Keratinocyte (primary cell): ENCODE measurements around the gene CMIP. TPM values are rescaled to one million over a fixed set of nuclear protein-coding genes. Genes with fewer than 3 reads are reported as not detected.

ENCODE experiments used
- DNase-seq: peaks from one replicate; pipeline ENCODE4 v3.0.0-alpha.2; 2011; ENCODE audit warnings: low read depth, missing footprints, low spot score
- FAIRE-seq: peaks from 2 replicates; lab custom pipeline; 2011; peaks lifted over from hg19 to GRCh38; lab: Jason Lieb, UNC
- H2AFZ ChIP-seq: 2 replicates; pipeline ENCODE4 v1.6.0; 2012; ENCODE audit warnings: low read length, control low read depth, inconsistent platforms; ENCODE audit not compliant: control insufficient read depth
- H3K27ac ChIP-seq: 2 replicates; pipeline ENCODE4 v1.5.1; 2011; ENCODE audit warnings: low read length; ENCODE audit not compliant: control insufficient read depth, insufficient read depth
- H3K27me3 ChIP-seq: 3 replicates; pipeline ENCODE4 v1.6.0; 2011; ENCODE audit warnings: low read length; ENCODE audit not compliant: control insufficient read depth, insufficient read depth; ENCODE audit errors: extremely low read depth
- H3K36me3 ChIP-seq, 2 experiments: 2 replicates in 1 of 2; 3 replicates in 1 of 2; pipeline ENCODE4 v1.5.1; 2011; ENCODE audit warnings: low read length in 2 of 2, mild to moderate bottlenecking in 1 of 2; ENCODE audit not compliant: control insufficient read depth in 2 of 2, insufficient read depth in 2 of 2; ENCODE audit errors: extremely low read depth in 1 of 2
- H3K4me1 ChIP-seq: 3 replicates; pipeline ENCODE4 v1.5.1; 2011; ENCODE audit warnings: low read length; ENCODE audit not compliant: control insufficient read depth, insufficient read depth; ENCODE audit errors: extremely low read depth
- H3K4me2 ChIP-seq: 3 replicates; pipeline ENCODE4 v1.6.0; 2011; ENCODE audit warnings: low read depth, low read length; ENCODE audit not compliant: control insufficient read depth, insufficient read depth; ENCODE audit errors: extremely low read depth
- H3K4me3 ChIP-seq, 3 experiments: fragments of 200-600 bp in 1 of 3; sonication (generic) in 1 of 3; 2 replicates in 2 of 3; 3 replicates in 1 of 3; pipeline ENCODE4 v1.5.1; 2011 to 2016; ENCODE audit warnings: low read length in 3 of 3, mild to moderate bottlenecking in 3 of 3, control low read depth in 2 of 3, inconsistent platforms in 1 of 3, low read depth in 1 of 3, mixed read lengths in 1 of 3, mixed run types in 1 of 3, moderate library complexity in 1 of 3; ENCODE audit not compliant: control insufficient read depth in 2 of 3, insufficient read depth in 2 of 3; ENCODE audit errors: extremely low read depth in 1 of 3
- H3K79me2 ChIP-seq: 2 replicates; pipeline ENCODE4 v1.6.0; 2012; ENCODE audit warnings: low read length; ENCODE audit not compliant: control insufficient read depth, insufficient read depth
- H3K9ac ChIP-seq: 3 replicates; pipeline ENCODE4 v1.6.0; 2011; ENCODE audit warnings: low read length; ENCODE audit not compliant: control insufficient read depth, insufficient read depth; ENCODE audit errors: extremely low read depth
- H3K9me1 ChIP-seq: 3 replicates; pipeline ENCODE4 v1.6.0; 2011; ENCODE audit warnings: low read length; ENCODE audit not compliant: control insufficient read depth, insufficient read depth; ENCODE audit errors: extremely low read depth
- H3K9me3 ChIP-seq: 2 replicates; pipeline ENCODE4 v1.5.1; 2012; ENCODE audit warnings: low read depth, low read length; ENCODE audit not compliant: control insufficient read depth
- H4K20me1 ChIP-seq: 3 replicates; pipeline ENCODE4 v1.6.0; 2011; ENCODE audit warnings: low read length; ENCODE audit not compliant: control insufficient read depth, insufficient read depth; ENCODE audit errors: extremely low read depth
- CTCF ChIP-seq, 3 experiments: IDR thresholded peaks in 1 of 3; conservative IDR thresholded peaks in 1 of 3; optimal IDR thresholded peaks in 1 of 3; 2 replicates in 2 of 3; 3 replicates in 1 of 3; pipeline versions ENCODE3 to v1.5.1; 2011; ENCODE audit warnings: low read length in 3 of 3, mild to moderate bottlenecking in 3 of 3, moderate library complexity in 2 of 3, control low read depth in 1 of 3, inconsistent platforms in 1 of 3; ENCODE audit not compliant: insufficient read depth in 2 of 3; ENCODE audit errors: extremely low read depth in 1 of 3
- EZH2 ChIP-seq: IDR thresholded peaks from one replicate; pipeline ENCODE4 v1.6.1; 2012; ENCODE audit warnings: inconsistent platforms, mild to moderate bottlenecking, low read length, moderate library complexity
- dilution Hi-C: fragments of 300-500 bp; cut with MboI; formaldehyde crosslinking; loops from one replicate; pipeline ENCODE4 v1.7.0; 2020; ENCODE audit warnings: low sequenced_read_pairs; ENCODE audit not compliant: extremely low pct_ligation_motif_present
- polyA plus RNA-seq, 5 experiments: library from polyadenylated mRNA; depleted of rRNA in 3 of 5; stranded (reverse) in 3 of 5; stranded (forward) in 1 of 5; unstranded in 1 of 5; fragments of >200 nt; gene quantifications; 1 replicate in 1 of 5; 2 replicates in 3 of 5; 3 replicates in 1 of 5; pipeline versions ENCODE4 v1.2.1 to v1.2.3, GENCODE V29; 2011 to 2012; ENCODE audit warnings: missing spikeins in 2 of 5, low read depth in 1 of 5, low replicate concordance in 1 of 5

The CMIP gene
- polyA plus RNA-seq, 1 donor (not counting 4 experiments of a cell fraction or from before 2014, with no cell fraction given): 5.0 TPM

- Histone ChIP-seq H3K27ac (no peak overlapping the region), H3K4me1 (peaks cover 25% of the 10 kb centered on the region), H2AFZ (no peak overlapping the region), H3K9ac (no peak overlapping the region), H3K4me3 (no peak overlapping the region), H3K79me2 (peaks cover 93% of the 10 kb centered on the region), H3K9me3 (no peaks in the 10 kb centered on the region), H3K27me3 (no peaks in the 10 kb centered on the region), H3K36me3 (peaks cover 0 to under 1% of the 10 kb centered on the region in 2 experiments), H4K20me1 (peaks cover 18% of the 10 kb centered on the region), H3K4me2 (no peak overlapping the region), H3K9me1 (peaks cover 8% of the 10 kb centered on the region)
- TF ChIP-seq CTCF (optimal IDR thresholded peaks at IDR 0.05 in 1 of 3, IDR thresholded peaks at IDR 0.05 in 1 of 3, conservative IDR thresholded peaks at IDR 0.05 in 1 of 3; ENCODE audit: extremely low read depth in 1 of 3, insufficient read depth in 2 of 3, low read length in 3 of 3): no peak
- no peak for TF ChIP-seq EZH2
- FAIRE-seq (no peak), DNase-seq (no peak)
- dilution Hi-C loops: no loop called here
Observed at GRCh38 chr16:81571175-81571574, 126.6 kb downstream of the CMIP start.

GRCh38 chr16:81571592-81572385, 127.2 kb downstream of the CMIP start:
- H3K36me3 ChIP-seq: peaks cover 0 to 2% of the 10 kb centered on the region in 2 experiments
- H3K27ac ChIP-seq: no peak overlapping the region
- TF ChIP-seq CTCF (optimal IDR thresholded peaks at IDR 0.05 in 1 of 3, IDR thresholded peaks at IDR 0.05 in 1 of 3, conservative IDR thresholded peaks at IDR 0.05 in 1 of 3; ENCODE audit: extremely low read depth in 1 of 3, insufficient read depth in 2 of 3, low read length in 3 of 3): no peak
- TF ChIP-seq EZH2: no peak
- H2AFZ ChIP-seq: no peak overlapping the region
- H3K9ac ChIP-seq: no peak overlapping the region
- peaks cover 25% of the 10 kb centered on the region for H3K4me1 ChIP-seq
- FAIRE-seq (no peak), DNase-seq (no peak)
- H3K79me2 ChIP-seq: peaks cover 92% of the 10 kb centered on the region
- no peaks in the 10 kb centered on the region for H3K27me3 ChIP-seq
- dilution Hi-C loops: no loop called here
- H3K9me1 ChIP-seq: peaks cover 8% of the 10 kb centered on the region
- H3K9me3 ChIP-seq: no peaks in the 10 kb centered on the region
- no peak overlapping the region for H3K4me3 ChIP-seq
- no peak overlapping the region for H3K4me2 ChIP-seq
- H4K20me1 ChIP-seq: peaks cover 18% of the 10 kb centered on the region
